Tibial nerve (tissue), 4 donors: ENCODE measurements around the gene B4GALT6.

ENCODE experiments used
- EP300 ChIP-seq, 2 donors: sonication (generic); formaldehyde crosslinking; IDR thresholded peaks; one replicate each; pipeline ENCODE4 v1.6.1; 2017; ENCODE audit warnings: antibody characterized with exemption in 2 of 2, mild to moderate bottlenecking in 1 of 2
- POLR2A ChIP-seq, 2 donors: fragments of 450-650 bp; IDR thresholded peaks; one replicate each; pipeline ENCODE4 v1.6.1; 2017; ENCODE audit warnings: antibody characterized with exemption in 2 of 2, mild to moderate bottlenecking in 2 of 2, moderate library complexity in 2 of 2
- TF ChIP-seq, protein P1 (sequence below), 5 experiments: fragments of 200-600 bp in 3 of 5; fragments of 450-650 bp in 2 of 5; sonication (generic) in 3 of 5; IDR thresholded peaks; one replicate each; pipeline ENCODE4 v1.5.1; 2016 to 2019; ENCODE audit warnings: antibody characterized with exemption in 5 of 5, mild to moderate bottlenecking in 3 of 5, moderate library complexity in 2 of 5

DNA sequence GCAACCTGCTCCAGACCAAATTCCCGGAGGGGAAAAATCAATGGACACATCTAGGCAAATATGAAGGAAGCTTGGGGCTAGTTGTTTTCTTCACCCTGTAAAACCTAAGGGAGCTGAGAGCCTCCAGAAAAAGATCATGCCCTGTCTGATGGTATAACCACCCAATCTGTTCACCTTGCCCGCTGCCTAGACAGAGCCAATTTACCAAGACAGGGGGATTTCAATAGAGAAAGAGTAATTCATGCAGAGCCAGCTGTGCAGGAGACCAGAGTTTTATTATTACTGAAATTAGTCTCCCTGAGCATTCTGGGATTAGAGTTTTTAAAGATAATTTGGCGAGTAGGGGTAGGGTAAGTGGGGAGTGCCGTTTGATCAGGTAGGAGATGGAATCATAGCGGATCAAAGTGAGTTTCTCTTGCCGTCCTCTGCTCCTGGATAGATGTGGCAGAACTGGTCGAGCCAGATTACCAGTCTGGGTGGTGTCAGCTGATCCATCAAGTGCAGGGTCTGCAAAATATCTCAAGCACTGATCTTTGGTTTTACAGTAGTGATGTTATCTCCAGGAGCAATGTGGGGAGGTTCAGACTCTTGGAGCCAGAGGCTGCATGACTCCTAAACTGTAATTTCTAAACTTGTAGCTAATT lies 35.1 kb upstream of the B4GALT6 start:
- TF ChIP-seq POLR2A (IDR thresholded peaks at IDR 0.05), result no peak
- TF ChIP-seq, protein P1, sequence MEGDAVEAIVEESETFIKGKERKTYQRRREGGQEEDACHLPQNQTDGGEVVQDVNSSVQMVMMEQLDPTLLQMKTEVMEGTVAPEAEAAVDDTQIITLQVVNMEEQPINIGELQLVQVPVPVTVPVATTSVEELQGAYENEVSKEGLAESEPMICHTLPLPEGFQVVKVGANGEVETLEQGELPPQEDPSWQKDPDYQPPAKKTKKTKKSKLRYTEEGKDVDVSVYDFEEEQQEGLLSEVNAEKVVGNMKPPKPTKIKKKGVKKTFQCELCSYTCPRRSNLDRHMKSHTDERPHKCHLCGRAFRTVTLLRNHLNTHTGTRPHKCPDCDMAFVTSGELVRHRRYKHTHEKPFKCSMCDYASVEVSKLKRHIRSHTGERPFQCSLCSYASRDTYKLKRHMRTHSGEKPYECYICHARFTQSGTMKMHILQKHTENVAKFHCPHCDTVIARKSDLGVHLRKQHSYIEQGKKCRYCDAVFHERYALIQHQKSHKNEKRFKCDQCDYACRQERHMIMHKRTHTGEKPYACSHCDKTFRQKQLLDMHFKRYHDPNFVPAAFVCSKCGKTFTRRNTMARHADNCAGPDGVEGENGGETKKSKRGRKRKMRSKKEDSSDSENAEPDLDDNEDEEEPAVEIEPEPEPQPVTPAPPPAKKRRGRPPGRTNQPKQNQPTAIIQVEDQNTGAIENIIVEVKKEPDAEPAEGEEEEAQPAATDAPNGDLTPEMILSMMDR (IDR thresholded peaks at IDR 0.05), result no peak
- TF ChIP-seq EP300 (IDR thresholded peaks at IDR 0.05), result no peak
